ENCODE results near the gene NLGN1. TPM values are rescaled to one million over a fixed set of nuclear protein-coding genes. Genes with fewer than 3 reads are reported as not detected.

Gene NLGN1
- total RNA-seq, 3 donors from 2014 or later (not counting 1 experiment from before 2014, with no cell fraction given) = not detected

DNA sequence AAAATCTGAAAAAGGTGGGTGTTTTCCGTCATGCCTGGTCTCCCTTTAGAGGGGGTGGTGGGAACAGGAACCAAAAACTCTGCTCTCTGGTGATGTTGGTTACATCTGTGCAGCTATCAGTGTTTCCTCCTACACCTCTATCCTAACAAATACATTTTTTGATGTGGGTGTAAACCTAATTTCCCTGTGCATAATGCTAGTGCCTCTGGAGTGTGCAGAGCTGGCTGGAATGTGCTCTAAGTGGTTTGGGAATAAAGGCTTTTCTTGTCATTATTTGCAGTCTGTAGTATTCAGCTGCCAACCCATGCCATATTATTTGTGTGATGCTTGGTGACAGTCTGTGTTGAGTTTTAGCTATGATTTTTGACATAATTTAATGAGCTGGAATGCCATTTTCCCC, 547.6 kb downstream of the NLGN1 start:
- Mint-ChIP-seq H3K4me1 (no peaks in the 10 kb centered on the region), H3K27me3 (ENCODE audit: low read depth in 2 of 2) (no peaks in the 10 kb centered on the region), H3K4me3 (no peak overlapping the region), H3K27ac (no peak overlapping the region), H3K36me3 (no peaks in the 10 kb centered on the region), H3K9me3 (peaks cover under 1 to 8% of the 10 kb centered on the region in 2 donors)
- no peak overlapping the region for H3K4me3 ChIP-seq (ENCODE audit: low read length)
- no peak overlapping the region for H3K27ac ChIP-seq (ENCODE audit: low read length)
- DNase-seq (no peak), ATAC-seq (no peak)
- H3K9me3 ChIP-seq (ENCODE audit: control insufficient read depth, insufficient read depth, low read length) = no peaks in the 10 kb centered on the region
- WGBS (ENCODE audit: insufficient coverage) = 67% methylated on average over 1 of the region's 1 CpG
- TF ChIP-seq, protein P1, sequence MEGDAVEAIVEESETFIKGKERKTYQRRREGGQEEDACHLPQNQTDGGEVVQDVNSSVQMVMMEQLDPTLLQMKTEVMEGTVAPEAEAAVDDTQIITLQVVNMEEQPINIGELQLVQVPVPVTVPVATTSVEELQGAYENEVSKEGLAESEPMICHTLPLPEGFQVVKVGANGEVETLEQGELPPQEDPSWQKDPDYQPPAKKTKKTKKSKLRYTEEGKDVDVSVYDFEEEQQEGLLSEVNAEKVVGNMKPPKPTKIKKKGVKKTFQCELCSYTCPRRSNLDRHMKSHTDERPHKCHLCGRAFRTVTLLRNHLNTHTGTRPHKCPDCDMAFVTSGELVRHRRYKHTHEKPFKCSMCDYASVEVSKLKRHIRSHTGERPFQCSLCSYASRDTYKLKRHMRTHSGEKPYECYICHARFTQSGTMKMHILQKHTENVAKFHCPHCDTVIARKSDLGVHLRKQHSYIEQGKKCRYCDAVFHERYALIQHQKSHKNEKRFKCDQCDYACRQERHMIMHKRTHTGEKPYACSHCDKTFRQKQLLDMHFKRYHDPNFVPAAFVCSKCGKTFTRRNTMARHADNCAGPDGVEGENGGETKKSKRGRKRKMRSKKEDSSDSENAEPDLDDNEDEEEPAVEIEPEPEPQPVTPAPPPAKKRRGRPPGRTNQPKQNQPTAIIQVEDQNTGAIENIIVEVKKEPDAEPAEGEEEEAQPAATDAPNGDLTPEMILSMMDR (IDR thresholded peaks at IDR 0.05) = no peak
- H3K36me3 ChIP-seq (ENCODE audit: control insufficient read depth, insufficient read depth, low read length) = no peaks in the 10 kb centered on the region
- H3K27me3 ChIP-seq (ENCODE audit: control insufficient read depth, insufficient read depth, low read length) = no peaks in the 10 kb centered on the region
- intact Hi-C loops (cut with micrococcal nuclease) = no loop called here
- no peaks in the 10 kb centered on the region for H3K4me1 ChIP-seq (ENCODE audit: control insufficient read depth, insufficient read depth, low read length)

GRCh38 chr3:173945806-173946205, 548.3 kb downstream of the NLGN1 start:
- H3K9me3 ChIP-seq (ENCODE audit: control insufficient read depth, insufficient read depth, low read length) = no peaks in the 10 kb centered on the region
- Mint-ChIP-seq H3K36me3 (no peaks in the 10 kb centered on the region), H3K4me1 (no peaks in the 10 kb centered on the region), H3K4me3 (no peak overlapping the region), H3K9me3 (peaks cover 2 to 8% of the 10 kb centered on the region in 2 donors), H3K27me3 (ENCODE audit: low read depth in 2 of 2) (no peaks in the 10 kb centered on the region), H3K27ac (no peak overlapping the region)
- TF ChIP-seq, protein P1 (IDR thresholded peaks at IDR 0.05) = no peak
- H3K27ac ChIP-seq (ENCODE audit: low read length) = no peak overlapping the region
- H3K36me3 ChIP-seq (ENCODE audit: control insufficient read depth, insufficient read depth, low read length) = no peaks in the 10 kb centered on the region
- DNase-seq (no peak), ATAC-seq (no peak)
- H3K4me3 ChIP-seq (ENCODE audit: low read length) = no peak overlapping the region
- no peaks in the 10 kb centered on the region for H3K4me1 ChIP-seq (ENCODE audit: control insufficient read depth, insufficient read depth, low read length)
- intact Hi-C loops (cut with micrococcal nuclease) = no loop called here
- WGBS (ENCODE audit: insufficient coverage) = no CpG with 5 or more reads among the region's 1 CpG
- no peaks in the 10 kb centered on the region for H3K27me3 ChIP-seq (ENCODE audit: control insufficient read depth, insufficient read depth, low read length)

- Mint-ChIP-seq H3K27ac (no peak overlapping the region), H3K9me3 (peaks cover 4 to 10% of the 10 kb centered on the region in 2 donors)
- WGBS (ENCODE audit: insufficient coverage) = 94% methylated on average over 2 of the region's 2 CpGs
These were observed 557.1 kb downstream of the NLGN1 start for GRCh38 chr3:173954647-173955046.

GRCh38 chr3:173957646-173958045, 560.1 kb downstream of the NLGN1 start:
- Mint-ChIP-seq H3K36me3 (no peaks in the 10 kb centered on the region), H3K27ac (no peak overlapping the region), H3K4me3 (no peak overlapping the region), H3K27me3 (ENCODE audit: low read depth in 2 of 2) (no peaks in the 10 kb centered on the region), H3K4me1 (no peaks in the 10 kb centered on the region), H3K9me3 (peaks cover 6 to 10% of the 10 kb centered on the region in 2 donors)
- WGBS (ENCODE audit: insufficient coverage) = 91% methylated on average over 3 of the region's 4 CpGs
- no peak overlapping the region for H3K4me3 ChIP-seq (ENCODE audit: low read length)
- no peaks in the 10 kb centered on the region for H3K36me3 ChIP-seq (ENCODE audit: control insufficient read depth, insufficient read depth, low read length)
- DNase-seq (no peak), ATAC-seq (no peak)
- H3K9me3 ChIP-seq (ENCODE audit: control insufficient read depth, insufficient read depth, low read length) = peaks cover 15% of the 10 kb centered on the region
- H3K27me3 ChIP-seq (ENCODE audit: control insufficient read depth, insufficient read depth, low read length) = no peaks in the 10 kb centered on the region
- intact Hi-C loops (cut with micrococcal nuclease) = no loop called here
- no peaks in the 10 kb centered on the region for H3K4me1 ChIP-seq (ENCODE audit: control insufficient read depth, insufficient read depth, low read length)
- H3K27ac ChIP-seq (ENCODE audit: low read length) = no peak overlapping the region
- TF ChIP-seq, protein P1 (IDR thresholded peaks at IDR 0.05) = no peak

More at GRCh38 chr3:173954647-173955046, 557.1 kb downstream of the NLGN1 start:
- H3K4me1 ChIP-seq (ENCODE audit: control insufficient read depth, insufficient read depth, low read length) = no peaks in the 10 kb centered on the region
- no peak overlapping the region for H3K4me3 ChIP-seq (ENCODE audit: low read length)
- no peaks in the 10 kb centered on the region for H3K27me3 Mint-ChIP-seq (ENCODE audit: low read depth in 2 of 2)
- H3K4me1 Mint-ChIP-seq = no peaks in the 10 kb centered on the region
- H3K4me3 Mint-ChIP-seq = no peak overlapping the region
- H3K36me3 ChIP-seq (ENCODE audit: control insufficient read depth, insufficient read depth, low read length) = no peaks in the 10 kb centered on the region
- no peaks in the 10 kb centered on the region for H3K36me3 Mint-ChIP-seq
- ATAC-seq = no peak
- intact Hi-C loops (cut with micrococcal nuclease) = no loop called here
- peaks cover 15% of the 10 kb centered on the region for H3K9me3 ChIP-seq (ENCODE audit: control insufficient read depth, insufficient read depth, low read length)
- TF ChIP-seq, protein P1 (IDR thresholded peaks at IDR 0.05) = no peak
- no peak for DNase-seq
- no peak overlapping the region for H3K27ac ChIP-seq (ENCODE audit: low read length)
- H3K27me3 ChIP-seq (ENCODE audit: control insufficient read depth, insufficient read depth, low read length) = no peaks in the 10 kb centered on the region
